ENCODE results near the gene RFX3. TPM values are rescaled to one million over a fixed set of nuclear protein-coding genes. Genes with fewer than 3 reads are reported as not detected.

Gene RFX3
- total and polyA plus RNA-seq, 12 donors = 1.4 to 14.2 (median 5.5) TPM

DNA sequence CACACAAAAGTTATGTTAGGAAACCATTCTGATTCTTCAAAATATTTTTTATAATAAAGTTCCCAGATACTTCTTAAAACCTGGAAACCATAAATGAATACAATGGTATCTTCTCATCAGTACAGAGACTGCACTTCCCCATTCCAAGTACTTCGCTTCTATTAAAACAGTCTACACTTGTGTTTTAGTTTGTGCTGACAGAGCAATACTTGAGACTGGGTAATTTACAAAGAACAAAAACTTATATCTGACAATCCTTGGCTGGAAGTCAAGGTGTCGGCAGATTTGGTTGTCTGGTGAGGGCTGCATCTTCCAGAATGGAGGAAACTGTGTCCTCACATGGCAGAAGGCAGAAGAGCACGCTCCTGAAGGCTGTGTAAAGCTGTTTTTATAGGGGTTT is 70.1 kb downstream of the RFX3 start:
- 77 to 95% (median 87%) methylated on average over 2 to 3 of the region's 3 CpGs for WGBS, 4 donors
- H3K27me3 ChIP-seq = no peaks in the 10 kb centered on the region
- no peak overlapping the region for H3K4me3 ChIP-seq
- DNase-seq = no peak
- no peaks in the 10 kb centered on the region for H3K4me1 ChIP-seq (replicated peaks in 1 of 2)
- no peak for TF ChIP-seq POLR2A (IDR thresholded peaks at IDR 0.05)
- TF ChIP-seq, protein P1, sequence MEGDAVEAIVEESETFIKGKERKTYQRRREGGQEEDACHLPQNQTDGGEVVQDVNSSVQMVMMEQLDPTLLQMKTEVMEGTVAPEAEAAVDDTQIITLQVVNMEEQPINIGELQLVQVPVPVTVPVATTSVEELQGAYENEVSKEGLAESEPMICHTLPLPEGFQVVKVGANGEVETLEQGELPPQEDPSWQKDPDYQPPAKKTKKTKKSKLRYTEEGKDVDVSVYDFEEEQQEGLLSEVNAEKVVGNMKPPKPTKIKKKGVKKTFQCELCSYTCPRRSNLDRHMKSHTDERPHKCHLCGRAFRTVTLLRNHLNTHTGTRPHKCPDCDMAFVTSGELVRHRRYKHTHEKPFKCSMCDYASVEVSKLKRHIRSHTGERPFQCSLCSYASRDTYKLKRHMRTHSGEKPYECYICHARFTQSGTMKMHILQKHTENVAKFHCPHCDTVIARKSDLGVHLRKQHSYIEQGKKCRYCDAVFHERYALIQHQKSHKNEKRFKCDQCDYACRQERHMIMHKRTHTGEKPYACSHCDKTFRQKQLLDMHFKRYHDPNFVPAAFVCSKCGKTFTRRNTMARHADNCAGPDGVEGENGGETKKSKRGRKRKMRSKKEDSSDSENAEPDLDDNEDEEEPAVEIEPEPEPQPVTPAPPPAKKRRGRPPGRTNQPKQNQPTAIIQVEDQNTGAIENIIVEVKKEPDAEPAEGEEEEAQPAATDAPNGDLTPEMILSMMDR (IDR thresholded peaks at IDR 0.05) = no peak
- H3K27ac ChIP-seq = no peak overlapping the region
- intact Hi-C loops (cut with DNase I) = no loop called here
- H3K36me3 ChIP-seq (replicated peaks in 1 of 2) = no peaks in the 10 kb centered on the region
- H3K9me3 ChIP-seq (replicated peaks in 1 of 3) = no peaks in the 10 kb centered on the region

DNA sequence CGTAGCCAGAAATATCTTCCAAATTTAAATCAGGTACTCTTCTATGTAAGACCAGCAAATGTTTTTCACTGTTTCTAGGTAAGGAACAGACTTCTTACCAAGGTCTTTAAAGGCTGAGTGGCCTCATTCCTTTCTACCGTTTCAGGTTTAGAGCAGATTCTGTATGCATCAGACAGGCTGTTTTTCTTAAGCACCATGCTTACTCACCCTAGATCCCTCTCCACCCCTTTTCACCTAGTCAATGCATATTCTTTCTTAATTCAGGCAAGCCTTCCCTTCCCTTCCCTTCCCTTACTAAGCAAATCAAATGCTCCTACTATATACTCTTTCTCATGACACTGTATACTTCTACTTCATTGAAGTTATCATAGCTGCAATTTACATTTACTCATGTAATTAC is 70.7 kb downstream of the RFX3 start:
- no peak overlapping the region for H3K27ac ChIP-seq
- no peaks in the 10 kb centered on the region for H3K4me1 ChIP-seq (replicated peaks in 1 of 2)
- no peaks in the 10 kb centered on the region for H3K36me3 ChIP-seq (replicated peaks in 1 of 2)
- no peak for DNase-seq
- WGBS, 4 donors = 78 to 89% (median 85%) methylated on average over 2 of the region's 2 CpGs
- intact Hi-C loops (cut with DNase I) = no loop called here
- H3K9me3 ChIP-seq (replicated peaks in 1 of 3) = no peaks in the 10 kb centered on the region
- TF ChIP-seq, protein P1 (IDR thresholded peaks at IDR 0.05) = no peak
- TF ChIP-seq POLR2A (IDR thresholded peaks at IDR 0.05) = no peak
- no peaks in the 10 kb centered on the region for H3K27me3 ChIP-seq
- no peak overlapping the region for H3K4me3 ChIP-seq

DNA sequence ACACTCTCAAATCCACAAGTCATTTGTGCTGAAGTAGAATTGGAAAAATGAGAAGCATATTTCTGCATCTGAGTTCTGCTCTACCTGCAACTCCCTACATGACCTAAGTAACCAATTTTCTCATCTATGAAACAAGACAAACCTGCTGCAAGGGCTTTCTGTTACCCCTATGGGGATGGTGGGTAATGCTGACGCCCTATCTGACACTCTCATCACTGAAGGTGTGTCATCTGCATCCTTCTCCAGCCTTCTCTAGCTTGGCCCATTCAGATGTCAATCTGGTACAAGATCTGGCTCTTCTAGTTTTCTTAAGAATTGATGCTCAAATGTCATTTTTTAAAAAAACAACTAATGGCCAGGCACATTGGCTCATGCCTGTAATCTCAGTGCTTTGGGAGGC is 73.8 kb downstream of the RFX3 start:
- Histone ChIP-seq H3K4me3 (no peak overlapping the region), H3K27ac (no peak overlapping the region), H3K9me3 (replicated peaks in 1 of 3) (no peaks in the 10 kb centered on the region), H3K27me3 (no peaks in the 10 kb centered on the region), H3K36me3 (replicated peaks in 1 of 2) (no peaks in the 10 kb centered on the region), H3K4me1 (replicated peaks in 1 of 2) (no peaks in the 10 kb centered on the region)
- 89 to 100% (median 99%) methylated on average over 1 of the region's 1 CpG for WGBS, 4 donors
- DNase-seq = no peak
- intact Hi-C loops (cut with DNase I) = no loop called here
- TF ChIP-seq POLR2A (IDR thresholded peaks at IDR 0.05) = no peak
- TF ChIP-seq, protein P1 (IDR thresholded peaks at IDR 0.05) = no peak

DNA sequence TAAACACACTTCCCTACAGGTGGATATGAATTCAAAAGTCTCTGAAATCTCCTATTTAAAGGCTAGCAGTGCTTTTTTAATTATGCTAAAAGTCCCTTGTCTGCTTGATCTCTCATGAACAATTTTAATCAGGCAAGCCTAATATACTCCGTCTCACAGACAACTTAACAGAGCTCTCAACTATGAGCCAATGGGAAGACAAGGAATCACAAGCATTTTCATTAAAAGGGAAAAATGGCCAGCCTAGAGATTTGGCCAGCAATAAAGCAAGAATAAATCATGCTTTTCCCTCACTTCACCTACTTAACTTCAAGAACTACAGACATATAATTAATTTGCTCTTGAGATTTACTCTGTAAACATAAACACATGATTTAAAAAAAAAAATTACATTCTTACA is 78.0 kb downstream of the RFX3 start:
- intact Hi-C loops (cut with DNase I) = no loop called here
- Histone ChIP-seq H3K9me3 (replicated peaks in 1 of 3) (no peaks in the 10 kb centered on the region), H3K27ac (no peak overlapping the region), H3K27me3 (no peaks in the 10 kb centered on the region), H3K4me1 (replicated peaks in 1 of 2) (no peaks in the 10 kb centered on the region), H3K36me3 (replicated peaks in 1 of 2) (no peaks in the 10 kb centered on the region), H3K4me3 (no peak overlapping the region)
- TF ChIP-seq, protein P1 (IDR thresholded peaks at IDR 0.05) = no peak
- no peak for TF ChIP-seq POLR2A (IDR thresholded peaks at IDR 0.05)
- DNase-seq = no peak
- 70 to 88% (median 75%) methylated on average over 1 of the region's 1 CpG for WGBS, 4 donors

All from adrenal gland (tissue), 12 donors.